ENCODE measurements around the gene C2CD4C. TPM values are rescaled to one million over a fixed set of nuclear protein-coding genes. Genes with fewer than 3 reads are reported as not detected.
"Not testable (repeated sequence)": the region's sequence is repeated elsewhere in the genome, so short reads cannot be mapped to it uniquely, and the experiment has no call there.

Gene C2CD4C
- total RNA-seq, 1 donor from 2014 or later: 1.7 TPM

DNA sequence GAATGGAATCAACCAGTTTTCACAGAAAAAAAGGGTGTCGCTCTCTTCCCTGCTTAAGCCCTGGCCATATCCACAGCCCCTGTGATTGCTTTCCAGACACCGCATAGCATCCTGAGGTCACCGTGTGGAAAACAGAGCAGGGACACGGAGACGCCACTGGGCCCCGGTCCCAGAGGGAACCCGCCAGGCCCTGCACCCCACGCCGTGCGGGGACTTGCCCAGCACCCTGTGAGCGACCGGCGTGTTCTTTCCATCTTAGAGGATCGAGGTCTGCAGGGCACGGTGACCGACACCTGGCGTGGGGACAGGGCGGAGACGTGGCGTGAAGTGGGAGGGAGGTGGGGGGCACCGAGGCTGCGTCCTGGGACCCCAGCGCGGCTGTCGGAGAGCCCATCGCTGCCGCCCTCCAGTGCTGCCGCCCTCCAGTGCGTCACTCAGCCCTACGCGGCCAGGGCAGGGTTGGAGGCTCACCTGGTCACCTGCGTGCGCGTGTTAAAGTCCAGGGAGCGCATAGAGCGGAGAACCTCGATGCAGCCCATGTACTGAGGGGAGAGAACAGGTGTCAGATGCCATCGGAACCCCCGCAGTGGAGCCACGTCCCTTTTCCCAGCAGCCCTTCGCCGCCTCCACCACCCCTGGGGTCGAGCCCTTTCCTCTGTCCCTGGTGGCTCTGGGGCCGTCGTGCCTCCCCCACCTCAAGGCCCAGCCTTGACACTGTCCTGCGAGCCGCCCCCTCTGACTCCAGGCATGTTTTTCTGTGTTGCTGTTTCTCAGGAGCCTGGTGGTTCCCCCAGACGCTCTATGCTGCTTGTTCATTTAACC lies 31.7 kb upstream of the C2CD4C start:
- DNase-seq (peak; percentile 21), ATAC-seq (ENCODE audit: poor library complexity) (no peak)
- intact Hi-C loops (cut with DNase I): no loop called here

DNA sequence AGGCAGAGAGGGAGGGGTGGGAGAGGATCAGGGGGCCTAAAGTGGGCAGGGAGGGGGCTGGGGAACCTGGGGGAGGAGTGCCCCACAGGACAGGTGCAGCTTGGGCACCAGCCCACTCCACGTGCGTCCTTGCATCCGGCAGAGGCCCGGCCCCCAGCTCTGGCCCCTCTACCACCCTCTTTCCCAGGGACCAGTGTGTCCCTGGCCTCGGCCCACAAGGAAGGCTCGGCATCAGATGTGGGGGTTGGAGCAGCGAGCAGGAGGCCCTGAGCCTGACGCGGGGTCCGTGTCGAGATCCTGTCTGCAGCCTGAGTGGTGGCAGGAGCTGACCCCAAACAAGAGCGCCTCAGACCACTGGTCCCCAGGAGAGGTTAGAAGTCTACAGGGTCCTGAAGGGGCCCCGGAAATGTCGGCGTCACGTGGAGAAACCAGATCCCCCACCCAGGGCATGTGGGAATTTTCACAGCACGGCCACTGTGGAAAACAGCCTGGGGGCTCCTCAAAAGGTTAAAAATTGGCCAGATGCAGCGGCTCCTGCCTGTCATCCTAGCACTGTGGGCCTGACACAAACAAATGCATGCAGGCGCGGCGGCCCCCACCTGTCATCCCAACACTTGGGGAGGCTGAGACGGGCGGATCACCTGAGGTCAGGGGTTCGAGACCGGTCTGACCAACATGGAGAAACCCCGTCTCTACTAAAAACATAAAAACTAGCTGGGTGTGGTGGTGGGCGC lies 30.4 kb upstream of the C2CD4C start:
- ATAC-seq (ENCODE audit: poor library complexity): no peak
- DNase-seq: peak; percentile 32
- intact Hi-C loops (cut with DNase I): no loop called here

- intact Hi-C loops (cut with DNase I): no loop called here
- DNase-seq: peak; percentile 29
- no peak for ATAC-seq (ENCODE audit: poor library complexity)
These were observed 29.5 kb upstream of the C2CD4C start for GRCh38 chr19:438416-438958.

DNA sequence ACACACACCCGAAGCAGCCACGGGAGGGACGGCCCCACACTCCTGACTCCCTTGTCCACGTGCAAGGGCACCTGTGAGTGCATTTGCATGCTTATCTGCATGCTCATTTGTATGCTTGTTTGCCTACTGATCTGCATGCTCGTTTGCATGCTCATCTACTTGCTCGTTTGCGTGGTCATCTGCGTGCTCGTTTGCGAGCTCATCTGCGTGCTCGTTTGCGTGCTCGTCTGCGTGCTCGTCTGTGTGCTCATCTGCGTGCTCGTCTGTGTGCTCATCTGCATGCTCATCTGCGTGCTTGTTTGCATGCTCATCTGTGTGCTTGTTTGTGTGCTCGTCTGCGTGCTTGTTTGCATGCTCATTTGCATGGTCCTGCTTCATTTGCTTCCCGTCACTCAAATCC lies 28.1 kb upstream of the C2CD4C start:
- ATAC-seq (ENCODE audit: poor library complexity) (no peak), DNase-seq (no peak)
- intact Hi-C loops (cut with DNase I): no loop called here

DNA sequence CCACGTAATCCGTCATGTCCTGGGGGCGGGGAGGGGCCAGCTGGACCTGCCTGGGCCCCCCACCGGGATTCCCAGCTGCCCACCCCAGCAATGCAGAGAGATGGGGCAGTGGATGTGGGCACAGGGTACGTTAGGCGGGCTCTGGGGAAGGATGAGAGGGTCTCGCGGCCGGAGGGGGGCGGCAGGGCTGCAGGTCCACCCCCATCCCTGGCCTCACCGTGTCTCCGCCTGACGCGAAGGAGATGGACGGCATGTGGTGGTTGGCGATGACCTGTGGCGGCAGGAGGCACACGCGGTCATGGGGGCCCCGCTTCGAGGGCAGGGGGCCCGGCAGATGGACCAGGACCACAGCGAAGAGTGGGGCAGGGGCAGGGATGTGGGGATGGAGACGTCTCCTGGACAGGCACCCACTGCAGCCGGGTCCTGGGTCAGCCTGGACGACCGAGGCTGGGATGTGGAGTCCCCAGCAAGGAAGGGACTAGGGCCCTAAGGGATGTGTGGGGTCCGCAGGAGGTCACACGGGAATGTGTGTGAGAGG lies 27.5 kb upstream of the C2CD4C start:
- DNase-seq: no peak
- ATAC-seq (ENCODE audit: poor library complexity): no peak
- intact Hi-C loops (cut with DNase I): no loop called here

- intact Hi-C loops (cut with DNase I): no loop called here
- ATAC-seq (ENCODE audit: poor library complexity): no peak
- DNase-seq: no peak
These were observed 26.9 kb upstream of the C2CD4C start for GRCh38 chr19:435707-436412.

GRCh38 chr19:435056-435706 lies 26.2 kb upstream of the C2CD4C start:
- intact Hi-C loops (cut with DNase I): no loop called here
- DNase-seq (no peak), ATAC-seq (ENCODE audit: poor library complexity) (peak; percentile 38)

GRCh38 chr19:434152-434960 lies 25.4 kb upstream of the C2CD4C start:
- intact Hi-C loops (cut with DNase I): no loop called here
- no peak for DNase-seq
- ATAC-seq (ENCODE audit: poor library complexity): no peak

GRCh38 chr19:430701-431100 lies 21.8 kb upstream of the C2CD4C start:
- intact Hi-C loops (cut with DNase I): no loop called here
- ATAC-seq (ENCODE audit: poor library complexity) (no peak), DNase-seq (peak; percentile 17)

DNA sequence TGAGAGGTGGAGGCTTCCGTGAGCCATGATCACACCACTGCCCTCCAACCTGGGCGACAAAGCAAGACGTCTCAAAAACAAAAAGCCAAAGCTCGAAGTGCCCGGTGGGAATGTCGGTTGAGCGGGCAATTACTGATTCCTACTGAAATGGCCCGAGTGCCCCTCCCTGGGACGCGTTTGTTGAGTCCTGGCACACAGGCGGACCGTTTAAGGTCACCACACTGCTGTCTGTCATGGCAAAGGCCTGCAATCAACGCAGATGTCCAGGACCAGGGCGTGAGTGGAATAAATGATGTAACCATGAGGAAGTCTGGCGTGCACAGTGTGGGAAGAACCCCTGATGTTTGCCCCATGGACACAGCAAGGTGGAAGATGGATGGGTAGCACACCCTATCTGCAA lies 19.2 kb upstream of the C2CD4C start:
- intact Hi-C loops (cut with DNase I): no loop called here
- ATAC-seq (ENCODE audit: poor library complexity) (no peak), DNase-seq (no peak)

DNA sequence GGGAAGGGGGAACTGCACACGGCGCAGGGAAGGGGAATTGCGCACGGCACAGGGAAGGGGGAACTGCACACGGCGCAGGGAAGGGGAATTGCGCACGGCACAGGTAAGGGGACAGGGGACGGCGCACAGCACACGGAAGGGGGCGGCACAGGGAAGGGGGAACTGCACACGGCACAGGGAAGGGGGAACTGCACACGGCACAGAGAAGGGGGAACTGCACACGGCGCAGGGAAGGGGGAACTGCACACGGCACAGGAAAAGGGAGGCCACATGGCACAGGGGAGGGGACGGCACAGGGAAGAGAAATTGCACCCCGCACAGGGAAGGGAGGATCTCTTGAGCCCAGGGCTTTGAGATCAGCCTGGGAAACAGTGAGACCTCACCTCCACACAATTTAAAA lies 18.7 kb upstream of the C2CD4C start:
- intact Hi-C loops (cut with DNase I); ATAC-seq (ENCODE audit: poor library complexity); DNase-seq: not testable (repeated sequence)

- intact Hi-C loops (cut with DNase I): no loop called here
- ATAC-seq (ENCODE audit: poor library complexity): no peak
- DNase-seq: peak; percentile 31
These were observed 17.9 kb upstream of the C2CD4C start for GRCh38 chr19:426725-427445.

- no peak for ATAC-seq (ENCODE audit: poor library complexity)
- intact Hi-C loops (cut with DNase I): no loop called here
- peak; percentile 31 for DNase-seq
These were observed 16.1 kb upstream of the C2CD4C start for GRCh38 chr19:425056-425455.

- ATAC-seq (ENCODE audit: poor library complexity): no peak
- intact Hi-C loops (cut with DNase I): no loop called here
- no peak for DNase-seq
These were observed 15.6 kb upstream of the C2CD4C start for GRCh38 chr19:424546-424945.

DNA sequence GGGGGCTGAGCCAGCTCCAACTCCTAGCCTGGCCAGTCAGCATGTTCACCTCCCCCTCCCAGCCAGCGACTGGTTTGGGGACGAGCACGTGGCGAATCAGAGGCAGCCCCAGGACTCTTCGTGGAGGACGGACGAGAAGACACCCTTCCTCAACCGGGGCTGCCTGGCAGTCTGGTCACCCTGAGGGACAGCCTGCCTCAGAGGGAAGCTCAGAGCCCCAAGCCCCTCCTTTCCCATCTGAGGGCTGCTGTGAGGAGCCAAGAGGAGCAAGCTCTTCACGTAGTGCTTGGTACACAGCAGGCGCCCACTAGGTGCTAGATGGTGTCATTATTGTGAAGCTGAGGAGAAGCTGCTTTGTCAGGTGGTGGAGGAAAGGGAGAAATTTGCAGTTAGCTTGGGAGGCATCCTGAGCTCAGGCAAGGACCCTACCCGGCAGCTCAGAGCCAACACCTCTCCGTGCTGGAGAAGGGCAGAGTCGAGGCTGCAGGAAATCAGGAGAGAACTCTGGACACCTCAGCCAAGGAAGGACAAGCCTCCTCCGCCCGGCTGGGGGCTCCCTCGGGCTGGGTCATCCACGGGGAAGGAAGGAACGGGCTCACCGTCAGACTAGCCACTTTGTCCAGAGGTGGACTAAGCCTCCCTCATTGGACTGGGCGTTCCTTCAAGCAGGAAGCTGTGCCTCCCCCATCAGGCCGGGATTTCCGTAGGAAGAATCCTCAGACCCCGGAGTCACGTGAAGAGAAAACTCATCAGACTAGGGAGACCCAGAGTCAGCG lies 14.9 kb upstream of the C2CD4C start:
- intact Hi-C loops (cut with DNase I): no loop called here
- DNase-seq: peak; percentile 33
- ATAC-seq (ENCODE audit: poor library complexity): no peak

- ATAC-seq (ENCODE audit: poor library complexity); intact Hi-C loops (cut with DNase I): not testable (repeated sequence)
- DNase-seq: peak; percentile 26
These were observed 13.9 kb upstream of the C2CD4C start for GRCh38 chr19:422917-423226.

Data from Right ventricle myocardium superior (tissue), 1 donor.